ENCODE measurements around the gene GIPC1. TPM values are rescaled to one million over a fixed set of nuclear protein-coding genes. Genes with fewer than 3 reads are reported as not detected.

Gene GIPC1
- total RNA-seq, 4 donors from 2014 or later = 135 to 217 (median 164) TPM

- no peak overlapping the region for H3K4me3 ChIP-seq (ENCODE audit: low read depth, poor library complexity, severe bottlenecking)
- TF ChIP-seq POLR2A (IDR thresholded peaks at IDR 0.05) (no peak), CTCF (IDR thresholded peaks at IDR 0.05) (no peak)
- 73 to 74% methylated on average over 11 of the region's 11 CpGs for WGBS, 2 donors
- intact Hi-C loops (cut with DNase I; ENCODE audit: low total_unique reads) = no loop called here
- no peak for DNase-seq (ENCODE audit: low spot score in 2 of 2)
Measured at GRCh38 chr19:14502334-14503092, 6.6 kb upstream of the GIPC1 start.

- 38 to 47% methylated on average over 6 of the region's 6 CpGs for WGBS, 2 donors
- no peak overlapping the region for H3K4me3 ChIP-seq (ENCODE audit: low read depth, poor library complexity, severe bottlenecking)
- DNase-seq (ENCODE audit: low spot score in 2 of 2) = no peak
- intact Hi-C loops (cut with DNase I; ENCODE audit: low total_unique reads) = no loop called here
- TF ChIP-seq POLR2A (IDR thresholded peaks at IDR 0.05) = no peak
- TF ChIP-seq CTCF (IDR thresholded peaks at IDR 0.05) = no peak
Measured at GRCh38 chr19:14497228-14497921, 1.4 kb upstream of the GIPC1 start.

- TF ChIP-seq CTCF (IDR thresholded peaks at IDR 0.05) (no peak), POLR2A (IDR thresholded peaks at IDR 0.05) (no peak)
- intact Hi-C loops (cut with DNase I; ENCODE audit: low total_unique reads) = no loop called here
- H3K4me3 ChIP-seq (ENCODE audit: low read depth, poor library complexity, severe bottlenecking) = no peak overlapping the region
- no peak for DNase-seq (ENCODE audit: low spot score in 2 of 2)
- WGBS, 2 donors = 34 to 35% methylated on average over 7 of the region's 7 CpGs
Measured at GRCh38 chr19:14496834-14497227, 904 bp upstream of the GIPC1 start.

GRCh38 chr19:14495672-14496028, 277 bp downstream of the GIPC1 start:
- TF ChIP-seq POLR2A (IDR thresholded peaks at IDR 0.05) = no peak
- TF ChIP-seq CTCF (IDR thresholded peaks at IDR 0.05) = no peak
- intact Hi-C loops (cut with DNase I; ENCODE audit: low total_unique reads) = no loop called here
- WGBS, 2 donors = 0% methylated on average over 14 of the region's 28 CpGs; no CpG with 5 or more reads in 1 of the 2 donors
- DNase-seq (ENCODE audit: low spot score in 2 of 2) = no peak
- peak overlapping the region; percentile 59 for H3K4me3 ChIP-seq (ENCODE audit: low read depth, poor library complexity, severe bottlenecking)

- WGBS, 2 donors = 7 to 14% methylated on average over 14 of the region's 14 CpGs
- H3K4me3 ChIP-seq (ENCODE audit: low read depth, poor library complexity, severe bottlenecking) = peak overlapping the region; percentile 59
- TF ChIP-seq POLR2A (IDR thresholded peaks at IDR 0.05) = no peak
- TF ChIP-seq CTCF (IDR thresholded peaks at IDR 0.05) = no peak
- intact Hi-C loops (cut with DNase I; ENCODE audit: low total_unique reads) = no loop called here
- no peak for DNase-seq (ENCODE audit: low spot score in 2 of 2)
Measured at GRCh38 chr19:14494910-14495671, 836 bp downstream of the GIPC1 start.

Measured in lower leg skin (tissue), 4 donors.